Stimulated activated memory B cell treated with anti-CD40 and anti-IgM and Interleukin-4, amounts not matched to agents 10 μg/mL and 1 μg/mL and 100 μg/mL, for 72 hours (primary cell): ENCODE results near the gene MAPKAP1.
A peak's percentile ranks its signal among the peaks of the same experiment; 100 is the strongest.

Source experiments
- ATAC-seq: fragments of 150-1000 bp; cut with Tn5 transposase; 2 replicates; pipeline ENCODE4 v1.10.0; 2021
- H3K27ac Mint-ChIP-seq: one replicate; pipeline ENCODE4 v1.8.0; 2022; ENCODE audit warnings: mild to moderate bottlenecking, mixed read lengths
- H3K27me3 Mint-ChIP-seq: one replicate; pipeline ENCODE4 v1.8.0; 2022; ENCODE audit warnings: mixed read lengths
- H3K36me3 Mint-ChIP-seq: one replicate; pipeline ENCODE4 v1.8.0; 2022; ENCODE audit warnings: mixed read lengths
- H3K4me1 Mint-ChIP-seq: one replicate; pipeline ENCODE4 v1.8.0; 2022; ENCODE audit warnings: mixed read lengths
- H3K4me3 Mint-ChIP-seq: one replicate; pipeline ENCODE4 v1.8.0; 2022; ENCODE audit warnings: mild to moderate bottlenecking, moderate library complexity, mixed read lengths
- H3K9me3 Mint-ChIP-seq: one replicate; pipeline ENCODE4 v1.8.0; 2022; ENCODE audit warnings: mixed read lengths

The MAPKAP1 gene

DNA sequence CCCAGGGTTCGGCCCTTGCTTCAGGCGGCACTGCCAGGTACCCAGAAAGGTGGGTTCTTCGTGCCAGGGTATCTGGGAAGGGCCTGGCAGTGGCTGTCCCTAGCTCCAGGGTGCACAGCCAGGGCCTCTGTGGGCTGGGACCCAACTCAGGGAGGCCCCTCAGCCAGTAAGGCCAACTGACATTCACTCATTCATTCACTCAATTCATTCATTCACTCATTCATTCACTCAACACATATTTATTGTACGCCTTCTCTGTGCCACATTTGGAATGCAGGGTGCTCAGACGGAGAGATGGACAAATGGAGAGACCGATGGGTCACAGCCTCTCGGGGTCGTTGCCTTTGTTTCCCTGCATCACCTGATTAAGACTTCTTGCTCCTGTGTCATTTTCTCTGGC is 290.5 kb downstream of the MAPKAP1 start:
- Mint-ChIP-seq H3K36me3 (no peaks in the 10 kb centered on the region), H3K27me3 (no peaks in the 10 kb centered on the region), H3K4me3 (no peak overlapping the region), H3K27ac (no peak overlapping the region), H3K9me3 (no peaks in the 10 kb centered on the region), H3K4me1 (no peaks in the 10 kb centered on the region)
- no peak for ATAC-seq

GRCh38 chr9:125415583-125416460 is 291.2 kb downstream of the MAPKAP1 start:
- Mint-ChIP-seq H3K9me3 (no peaks in the 10 kb centered on the region), H3K4me1 (no peaks in the 10 kb centered on the region), H3K27me3 (no peaks in the 10 kb centered on the region), H3K36me3 (no peaks in the 10 kb centered on the region), H3K27ac (no peak overlapping the region), H3K4me3 (no peak overlapping the region)
- no peak for ATAC-seq

GRCh38 chr9:125413579-125413978 is 293.4 kb downstream of the MAPKAP1 start:
- no peak for ATAC-seq
- peaks cover 20% of the 10 kb centered on the region for H3K27me3 Mint-ChIP-seq

GRCh38 chr9:125412166-125412565 is 294.8 kb downstream of the MAPKAP1 start:
- H3K27ac Mint-ChIP-seq, result no peak overlapping the region
- H3K27me3 Mint-ChIP-seq, result peaks cover 30% of the 10 kb centered on the region

More at GRCh38 chr9:125413579-125413978, 293.4 kb downstream of the MAPKAP1 start:
- no peak overlapping the region for H3K4me3 Mint-ChIP-seq
- peaks cover 5% of the 10 kb centered on the region for H3K9me3 Mint-ChIP-seq
- H3K4me1 Mint-ChIP-seq, result peaks cover 15% of the 10 kb centered on the region
- H3K27ac Mint-ChIP-seq, result no peak overlapping the region
- no peaks in the 10 kb centered on the region for H3K36me3 Mint-ChIP-seq

DNA sequence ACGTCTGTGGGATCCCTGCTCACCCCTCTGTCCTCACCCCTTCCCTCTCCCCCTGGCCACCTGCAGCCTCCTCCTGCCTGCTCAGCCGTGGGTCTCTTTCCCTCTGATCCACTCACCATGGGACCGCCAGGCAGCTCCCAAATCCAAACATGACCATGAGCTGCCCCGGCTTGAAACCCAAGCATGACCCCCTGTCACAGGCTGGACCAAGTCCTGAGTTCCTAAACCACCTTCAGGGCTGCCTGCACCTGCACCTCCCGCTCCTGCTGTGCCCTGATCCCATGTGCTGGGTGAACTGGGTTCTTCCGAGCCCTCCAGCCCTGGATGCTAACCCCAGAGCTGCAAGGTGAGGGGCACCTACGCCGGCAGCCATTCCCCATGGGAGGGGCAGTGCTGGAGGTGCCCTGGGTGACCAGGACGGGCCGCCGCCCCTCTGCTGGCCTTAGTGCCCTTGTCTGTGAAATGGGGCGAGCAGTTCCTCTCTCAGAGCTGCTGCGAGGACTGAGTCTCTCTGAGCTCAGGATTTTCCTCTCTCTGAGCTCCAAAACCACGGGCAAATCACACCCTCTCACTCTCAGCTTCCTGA is 295.7 kb downstream of the MAPKAP1 start:
- H3K27ac Mint-ChIP-seq, result no peak overlapping the region
- no peak overlapping the region for H3K4me3 Mint-ChIP-seq
- peaks cover 5% of the 10 kb centered on the region for H3K9me3 Mint-ChIP-seq
- H3K36me3 Mint-ChIP-seq, result no peaks in the 10 kb centered on the region
- peaks cover 39% of the 10 kb centered on the region for H3K27me3 Mint-ChIP-seq
- peaks cover 25% of the 10 kb centered on the region for H3K4me1 Mint-ChIP-seq
- ATAC-seq, result no peak

More at GRCh38 chr9:125412166-125412565, 294.8 kb downstream of the MAPKAP1 start:
- Mint-ChIP-seq H3K4me1 (peaks cover 24% of the 10 kb centered on the region), H3K9me3 (peaks cover 5% of the 10 kb centered on the region), H3K4me3 (no peak overlapping the region), H3K36me3 (no peaks in the 10 kb centered on the region)
- no peak for ATAC-seq

- no peak for ATAC-seq
- peaks cover 46% of the 10 kb centered on the region for H3K27me3 Mint-ChIP-seq
- peaks cover 5% of the 10 kb centered on the region for H3K9me3 Mint-ChIP-seq
- H3K27ac Mint-ChIP-seq, result no peak overlapping the region
- peaks cover 25% of the 10 kb centered on the region for H3K4me1 Mint-ChIP-seq
- no peak overlapping the region for H3K4me3 Mint-ChIP-seq
- H3K36me3 Mint-ChIP-seq, result no peaks in the 10 kb centered on the region
Observed at GRCh38 chr9:125410522-125410894, 296.5 kb downstream of the MAPKAP1 start.

GRCh38 chr9:125409637-125410521 is 297.1 kb downstream of the MAPKAP1 start:
- ATAC-seq, result no peak
- Mint-ChIP-seq H3K9me3 (peaks cover 5% of the 10 kb centered on the region), H3K27ac (no peak overlapping the region), H3K36me3 (no peaks in the 10 kb centered on the region), H3K4me3 (no peak overlapping the region), H3K4me1 (peaks cover 25% of the 10 kb centered on the region), H3K27me3 (peaks cover 48% of the 10 kb centered on the region)

- no peaks in the 10 kb centered on the region for H3K36me3 Mint-ChIP-seq
- peaks cover 5% of the 10 kb centered on the region for H3K9me3 Mint-ChIP-seq
- ATAC-seq, result no peak
- H3K4me1 Mint-ChIP-seq, result peaks cover 25% of the 10 kb centered on the region
- peaks cover 48% of the 10 kb centered on the region for H3K27me3 Mint-ChIP-seq
- peak overlapping the region; percentile 81 for H3K4me3 Mint-ChIP-seq
- peak overlapping the region; percentile 23 for H3K27ac Mint-ChIP-seq
Observed at GRCh38 chr9:125409217-125409636, 297.8 kb downstream of the MAPKAP1 start.

GRCh38 chr9:125407974-125408900 is 298.8 kb downstream of the MAPKAP1 start:
- peak overlapping the region; percentile 81 for H3K4me3 Mint-ChIP-seq
- ATAC-seq, result peak; percentile 80
- H3K36me3 Mint-ChIP-seq, result no peaks in the 10 kb centered on the region
- H3K27ac Mint-ChIP-seq, result peak overlapping the region; percentile 23
- H3K27me3 Mint-ChIP-seq, result peaks cover 48% of the 10 kb centered on the region
- peaks cover 25% of the 10 kb centered on the region for H3K4me1 Mint-ChIP-seq
- peaks cover 5% of the 10 kb centered on the region for H3K9me3 Mint-ChIP-seq

- peak; percentile 29 for ATAC-seq
- Mint-ChIP-seq H3K27ac (peak overlapping the region; percentile 45), H3K27me3 (peaks cover 48% of the 10 kb centered on the region), H3K9me3 (peaks cover 5% of the 10 kb centered on the region), H3K4me1 (peaks cover 25% of the 10 kb centered on the region), H3K4me3 (peak overlapping the region; percentile 81), H3K36me3 (no peaks in the 10 kb centered on the region)
Observed at GRCh38 chr9:125407432-125407973, 299.5 kb downstream of the MAPKAP1 start.

DNA sequence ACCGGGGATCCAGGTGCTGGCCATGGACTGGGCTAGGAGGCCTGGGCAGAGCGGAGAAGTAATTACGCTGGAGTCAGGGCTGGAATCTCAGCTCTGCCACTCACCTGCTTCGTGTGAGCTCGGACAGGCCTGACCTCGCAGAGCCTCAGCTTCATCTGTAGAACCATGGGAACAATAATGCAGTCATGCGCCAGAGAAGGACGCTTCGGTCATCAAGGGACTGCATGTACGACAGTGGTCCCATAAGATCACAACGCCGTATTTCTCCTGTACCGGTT is 300.3 kb downstream of the MAPKAP1 start:
- Mint-ChIP-seq H3K27me3 (peaks cover 48% of the 10 kb centered on the region), H3K4me1 (peaks cover 25% of the 10 kb centered on the region), H3K27ac (no peak overlapping the region), H3K4me3 (no peak overlapping the region), H3K9me3 (peaks cover 5% of the 10 kb centered on the region), H3K36me3 (no peaks in the 10 kb centered on the region)
- no peak for ATAC-seq

DNA sequence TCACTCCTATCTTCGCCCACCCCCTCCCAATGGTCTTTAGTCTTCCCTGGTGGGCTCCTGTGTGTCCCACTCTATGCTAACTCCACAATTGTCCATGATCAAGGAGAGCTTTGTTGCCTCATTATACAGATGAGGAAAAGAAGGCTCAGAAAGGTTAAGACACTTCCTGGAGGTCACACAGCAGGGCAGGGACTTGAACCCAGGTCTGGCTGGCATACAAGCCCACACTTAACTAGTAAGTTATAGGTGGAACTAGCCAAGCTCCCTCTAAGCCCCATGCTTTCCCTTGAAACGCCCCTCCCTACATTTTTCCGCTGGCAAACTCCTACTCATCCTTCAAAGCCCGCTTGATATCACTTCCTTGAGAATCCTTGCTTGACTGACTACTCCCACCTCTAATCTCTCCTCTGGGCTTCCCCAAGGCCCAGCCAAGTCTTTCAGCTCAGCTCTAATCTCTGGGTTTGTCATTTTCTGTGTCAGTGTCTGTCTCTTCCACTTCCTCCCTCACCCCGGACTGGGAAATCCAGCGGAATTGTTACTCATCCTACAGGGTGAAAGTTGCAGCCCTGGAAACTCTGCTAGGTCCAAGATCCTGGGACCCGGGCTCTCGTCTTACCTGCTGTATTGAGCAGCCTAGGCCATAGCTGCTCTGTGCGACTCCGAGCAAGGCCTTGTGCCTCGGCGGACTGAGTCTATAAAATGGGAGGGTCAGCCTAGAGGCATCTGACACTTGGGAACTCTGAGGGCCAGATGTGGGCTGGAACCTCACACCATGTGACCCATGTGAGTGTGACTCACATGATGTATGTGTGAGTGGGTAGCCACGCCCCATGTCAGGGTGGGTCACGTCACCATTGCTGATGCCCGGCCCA is 300.8 kb downstream of the MAPKAP1 start:
- Mint-ChIP-seq H3K4me1 (peaks cover 25% of the 10 kb centered on the region), H3K27me3 (peaks cover 48% of the 10 kb centered on the region), H3K4me3 (no peak overlapping the region), H3K36me3 (no peaks in the 10 kb centered on the region), H3K9me3 (peaks cover 5% of the 10 kb centered on the region), H3K27ac (no peak overlapping the region)
- ATAC-seq, result no peak

- peaks cover 40% of the 10 kb centered on the region for H3K27me3 Mint-ChIP-seq
- no peak overlapping the region for H3K27ac Mint-ChIP-seq
- no peak for ATAC-seq
- peaks cover 19% of the 10 kb centered on the region for H3K4me1 Mint-ChIP-seq
- no peak overlapping the region for H3K4me3 Mint-ChIP-seq
- no peaks in the 10 kb centered on the region for H3K36me3 Mint-ChIP-seq
- peaks cover 1% of the 10 kb centered on the region for H3K9me3 Mint-ChIP-seq
Observed at GRCh38 chr9:125404733-125405132, 302.3 kb downstream of the MAPKAP1 start.
